Measurements from ENCODE around the gene KCNK5.

KCNK5 gene

DNA sequence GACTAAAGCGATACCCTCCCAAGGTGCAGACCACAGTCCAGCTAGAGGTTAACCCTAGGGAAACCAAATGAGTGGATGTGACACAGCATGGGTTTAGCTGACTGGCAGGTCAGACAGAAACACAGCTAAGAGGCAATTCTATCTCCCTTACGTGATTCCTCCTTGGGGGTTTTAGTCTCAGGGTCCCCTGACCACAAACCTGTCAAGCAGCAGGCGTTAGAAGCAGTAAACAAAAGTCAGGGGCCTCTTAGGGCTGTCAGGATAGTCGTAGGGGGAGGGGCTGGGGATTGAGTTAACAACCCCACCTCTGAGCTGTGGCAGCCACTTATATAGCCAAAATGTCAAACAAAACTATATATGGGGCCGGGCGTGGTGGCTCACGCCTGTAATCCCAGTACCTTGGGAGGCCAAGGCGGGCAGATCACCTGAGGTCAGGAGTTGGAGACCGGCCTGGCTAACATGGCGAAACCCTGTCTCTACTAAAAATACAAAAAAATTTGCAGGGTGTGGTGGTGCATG, 13.6 kb downstream of the KCNK5 start:
- no peak overlapping the region for H3K4me3 ChIP-seq (ENCODE audit: low read depth, low read length)
- TF ChIP-seq MYC (IDR thresholded peaks at IDR 0.05; ENCODE audit: low read depth, low read length) (no peak), POLR2A (IDR thresholded peaks at IDR 0.05; ENCODE audit: extremely low read depth, insufficient read length) (no peak)
- TF ChIP-seq, protein P1, sequence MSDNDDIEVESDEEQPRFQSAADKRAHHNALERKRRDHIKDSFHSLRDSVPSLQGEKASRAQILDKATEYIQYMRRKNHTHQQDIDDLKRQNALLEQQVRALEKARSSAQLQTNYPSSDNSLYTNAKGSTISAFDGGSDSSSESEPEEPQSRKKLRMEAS (IDR thresholded peaks at IDR 0.05; ENCODE audit: low read depth, low read length), result no peak
- TF ChIP-seq, protein P2, sequence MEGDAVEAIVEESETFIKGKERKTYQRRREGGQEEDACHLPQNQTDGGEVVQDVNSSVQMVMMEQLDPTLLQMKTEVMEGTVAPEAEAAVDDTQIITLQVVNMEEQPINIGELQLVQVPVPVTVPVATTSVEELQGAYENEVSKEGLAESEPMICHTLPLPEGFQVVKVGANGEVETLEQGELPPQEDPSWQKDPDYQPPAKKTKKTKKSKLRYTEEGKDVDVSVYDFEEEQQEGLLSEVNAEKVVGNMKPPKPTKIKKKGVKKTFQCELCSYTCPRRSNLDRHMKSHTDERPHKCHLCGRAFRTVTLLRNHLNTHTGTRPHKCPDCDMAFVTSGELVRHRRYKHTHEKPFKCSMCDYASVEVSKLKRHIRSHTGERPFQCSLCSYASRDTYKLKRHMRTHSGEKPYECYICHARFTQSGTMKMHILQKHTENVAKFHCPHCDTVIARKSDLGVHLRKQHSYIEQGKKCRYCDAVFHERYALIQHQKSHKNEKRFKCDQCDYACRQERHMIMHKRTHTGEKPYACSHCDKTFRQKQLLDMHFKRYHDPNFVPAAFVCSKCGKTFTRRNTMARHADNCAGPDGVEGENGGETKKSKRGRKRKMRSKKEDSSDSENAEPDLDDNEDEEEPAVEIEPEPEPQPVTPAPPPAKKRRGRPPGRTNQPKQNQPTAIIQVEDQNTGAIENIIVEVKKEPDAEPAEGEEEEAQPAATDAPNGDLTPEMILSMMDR (IDR thresholded peaks at IDR 0.05; ENCODE audit: low read depth, low read length), result no peak
- DNase-seq (ENCODE audit: low read depth), result peak; percentile 31

DNA sequence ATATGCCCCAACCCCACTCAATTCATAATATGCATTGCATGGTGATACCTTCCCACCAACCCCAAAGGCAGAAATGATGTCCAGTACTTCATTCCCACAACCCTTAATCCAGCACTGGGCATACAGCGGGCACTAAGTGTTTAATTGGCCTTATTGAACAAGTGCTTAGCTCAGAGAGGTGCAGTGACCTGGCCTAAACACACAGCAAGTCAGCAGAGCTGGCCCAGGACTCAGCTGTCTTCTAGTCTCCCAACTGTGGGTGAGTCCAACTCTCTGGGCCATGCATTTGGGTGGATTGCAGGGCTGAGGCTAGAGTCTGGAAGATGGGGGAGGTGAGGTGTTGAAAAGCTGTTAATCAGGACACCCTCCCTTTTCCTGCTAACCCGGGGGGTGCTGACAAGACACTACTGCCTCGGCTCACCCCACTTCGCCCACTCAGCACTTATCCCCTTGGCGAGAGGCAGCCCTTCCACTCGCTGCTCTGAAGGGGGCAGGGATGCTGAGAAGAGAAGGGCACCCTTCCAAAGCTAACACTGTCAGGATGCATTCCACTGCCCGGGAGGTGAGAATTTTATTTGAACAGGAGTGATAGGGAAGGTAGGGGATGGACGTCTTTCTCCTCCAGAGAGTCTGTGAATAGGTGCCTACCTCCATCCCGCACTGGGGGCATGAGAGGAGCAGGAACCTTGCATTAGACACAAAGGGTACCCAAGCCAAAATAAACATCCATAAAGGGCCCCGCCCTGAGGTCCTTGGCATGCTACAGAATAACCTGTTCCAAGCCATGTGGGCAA, 14.2 kb downstream of the KCNK5 start:
- TF ChIP-seq MYC (IDR thresholded peaks at IDR 0.05; ENCODE audit: low read depth, low read length) (no peak), POLR2A (IDR thresholded peaks at IDR 0.05; ENCODE audit: extremely low read depth, insufficient read length) (no peak)
- TF ChIP-seq, protein P2 (IDR thresholded peaks at IDR 0.05; ENCODE audit: low read depth, low read length), result no peak
- TF ChIP-seq, protein P1 (IDR thresholded peaks at IDR 0.05; ENCODE audit: low read depth, low read length), result no peak
- no peak overlapping the region for H3K4me3 ChIP-seq (ENCODE audit: low read depth, low read length)
- peak; percentile 23 for DNase-seq (ENCODE audit: low read depth)

DNA sequence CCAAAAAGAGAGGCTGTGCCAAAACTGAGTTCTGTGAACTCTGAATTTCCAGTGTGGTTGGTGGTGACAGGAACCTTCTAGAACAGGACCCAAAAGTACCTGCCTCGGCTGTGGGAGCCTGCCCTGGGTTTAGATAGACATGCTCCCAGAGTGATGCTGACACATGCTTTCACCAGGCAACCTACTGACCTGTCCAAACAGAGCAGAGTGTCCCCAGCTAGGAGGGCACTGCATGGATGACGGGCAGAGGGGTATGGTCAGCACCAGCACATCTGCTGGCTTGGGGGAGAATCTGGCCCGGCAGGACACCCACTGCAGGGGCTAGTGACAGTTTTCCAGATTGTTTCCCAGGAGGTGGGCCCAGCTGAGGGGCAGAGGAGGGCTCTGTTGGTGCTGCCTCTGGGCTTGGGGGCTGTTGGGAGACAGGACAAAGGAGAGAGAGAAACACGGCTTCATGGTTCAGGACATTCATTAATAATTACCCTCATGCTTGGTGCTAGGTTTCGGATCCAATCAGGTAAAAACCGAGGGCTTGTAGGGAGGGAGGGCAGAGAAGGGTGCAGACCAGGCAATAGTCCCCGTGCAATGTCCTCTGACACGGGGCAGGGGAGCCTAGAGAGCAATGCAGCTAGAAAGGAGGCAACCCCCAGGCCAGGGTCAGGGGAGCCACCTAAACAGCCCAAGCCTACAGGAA, 15.0 kb downstream of the KCNK5 start:
- TF ChIP-seq MYC (IDR thresholded peaks at IDR 0.05; ENCODE audit: low read depth, low read length) (no peak), POLR2A (IDR thresholded peaks at IDR 0.05; ENCODE audit: extremely low read depth, insufficient read length) (no peak)
- TF ChIP-seq, protein P1 (IDR thresholded peaks at IDR 0.05; ENCODE audit: low read depth, low read length), result no peak
- TF ChIP-seq, protein P2 (IDR thresholded peaks at IDR 0.05; ENCODE audit: low read depth, low read length), result no peak
- DNase-seq (ENCODE audit: low read depth), result no peak
- no peak overlapping the region for H3K4me3 ChIP-seq (ENCODE audit: low read depth, low read length)

DNA sequence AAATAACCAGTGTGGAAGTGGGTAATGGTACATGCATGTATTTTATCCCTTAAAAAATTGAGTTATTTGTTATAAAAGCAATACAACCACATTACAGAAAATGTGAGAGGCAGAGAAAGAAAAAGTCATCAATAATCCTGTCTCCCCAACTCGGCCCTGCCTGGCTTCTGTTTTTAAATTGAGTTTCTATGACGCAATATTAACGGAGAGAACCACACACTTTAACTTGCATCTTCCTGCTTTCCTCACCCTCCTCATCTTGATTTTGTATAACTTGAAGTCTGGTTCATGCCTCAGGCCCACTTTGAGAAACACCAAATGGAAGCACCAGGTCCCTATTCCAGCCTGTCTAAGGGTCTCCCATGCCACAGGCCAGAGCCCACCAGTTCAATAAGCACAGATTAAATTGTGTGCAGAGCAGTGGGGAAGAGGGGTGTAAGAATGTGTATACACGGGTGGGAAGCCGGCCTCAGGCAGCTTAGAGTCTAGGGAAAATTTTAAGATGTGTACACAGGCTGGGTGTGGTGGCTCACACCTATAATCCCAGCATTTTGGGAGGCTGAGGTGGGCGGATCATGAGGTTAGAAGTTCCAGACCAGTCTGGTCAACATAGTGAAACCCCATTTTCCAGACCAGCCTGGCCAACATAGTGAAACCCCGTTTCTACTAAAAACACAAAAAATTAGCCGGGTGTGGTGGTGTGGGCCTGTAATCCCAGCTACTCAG, 15.9 kb downstream of the KCNK5 start:
- H3K4me3 ChIP-seq (ENCODE audit: low read depth, low read length), result no peak overlapping the region
- peak; percentile 78 for DNase-seq (ENCODE audit: low read depth)
- TF ChIP-seq MYC (IDR thresholded peaks at IDR 0.05; ENCODE audit: low read depth, low read length) (peak; percentile 65), POLR2A (IDR thresholded peaks at IDR 0.05; ENCODE audit: extremely low read depth, insufficient read length) (no peak)
- TF ChIP-seq, protein P1 (IDR thresholded peaks at IDR 0.05; ENCODE audit: low read depth, low read length), result peak; percentile 38; the same call in 1 of the 2 replicates
- TF ChIP-seq, protein P2 (IDR thresholded peaks at IDR 0.05; ENCODE audit: low read depth, low read length), result no peak

DNA sequence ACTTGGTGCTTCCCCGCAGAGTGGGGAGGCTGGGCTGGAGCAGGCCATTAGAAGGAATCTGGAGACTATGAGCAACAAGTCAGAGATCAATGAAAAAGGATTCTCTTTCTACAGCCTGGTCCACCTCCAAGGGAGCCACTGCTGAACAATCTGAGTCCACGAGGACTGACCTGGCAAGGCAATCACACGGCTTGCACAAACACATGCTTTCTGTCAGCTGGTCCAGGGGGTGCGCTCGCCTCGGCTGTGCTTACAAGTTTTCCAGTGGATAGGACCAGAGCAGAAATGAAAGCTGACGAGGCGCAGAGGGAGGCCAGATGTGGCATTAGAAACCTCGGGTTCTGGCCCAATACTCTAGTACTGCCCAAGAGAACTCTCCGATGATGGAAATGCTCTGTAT, 18.1 kb downstream of the KCNK5 start:
- no peak for DNase-seq (ENCODE audit: low read depth)
- TF ChIP-seq, protein P1 (IDR thresholded peaks at IDR 0.05; ENCODE audit: low read depth, low read length), result no peak
- TF ChIP-seq POLR2A (IDR thresholded peaks at IDR 0.05; ENCODE audit: extremely low read depth, insufficient read length) (no peak), MYC (IDR thresholded peaks at IDR 0.05; ENCODE audit: low read depth, low read length) (no peak)
- TF ChIP-seq, protein P2 (IDR thresholded peaks at IDR 0.05; ENCODE audit: low read depth, low read length), result no peak
- no peak overlapping the region for H3K4me3 ChIP-seq (ENCODE audit: low read depth, low read length)

All from NB4 (cell line).